ENCODE results near the gene TTC34. TPM values are rescaled to one million over a fixed set of nuclear protein-coding genes. Genes with fewer than 3 reads are reported as not detected.

The TTC34 gene
- polyA plus RNA-seq, 3 donors, result 0.03 to 1.00 TPM; not detected in 1

GRCh38 chr1:2801046-2801445 is 447 bp downstream of the TTC34 start:
- Histone ChIP-seq H4K20me1 (ENCODE audit: insufficient read depth, low read length) (no peaks in the 10 kb centered on the region), H3K79me2 (ENCODE audit: insufficient read depth, low read length) (no peaks in the 10 kb centered on the region), H3K4me3 (replicated peaks in 1 of 3; ENCODE audit: low read depth in 2 of 3, low read length in 3 of 3) (no peak overlapping the region), H3K4me2 (replicated peaks; ENCODE audit: extremely low read depth, low read length, poor library complexity, severe bottlenecking) (no peak overlapping the region), H3K4me1 (ENCODE audit: control insufficient read depth in 1 of 2, insufficient read depth in 2 of 2, low read length in 2 of 2) (no peaks in the 10 kb centered on the region), H3K9me3 (replicated peaks in 1 of 2; ENCODE audit: control insufficient read depth in 1 of 2, insufficient read depth in 1 of 2, low read length in 2 of 2) (no peaks in the 10 kb centered on the region), H3K27ac (ENCODE audit: low read depth in 1 of 2, low read length in 2 of 2) (no peak overlapping the region), H2AFZ (ENCODE audit: insufficient read depth, low read depth, low read length, poor library complexity, severe bottlenecking) (no peak overlapping the region), H3K9ac (ENCODE audit: insufficient read depth, low read length, poor library complexity, severe bottlenecking) (no peak overlapping the region), H3K27me3 (ENCODE audit: control insufficient read depth in 2 of 2, insufficient read depth in 2 of 2, low read length in 2 of 2) (no peaks in the 10 kb centered on the region), H3K36me3 (replicated peaks in 1 of 2; ENCODE audit: control insufficient read depth in 1 of 2, insufficient read depth in 2 of 2, low read length in 2 of 2) (no peaks in the 10 kb centered on the region)
- H3K4me1 Mint-ChIP-seq, result peaks cover 3% of the 10 kb centered on the region
- TF ChIP-seq CTCF (IDR thresholded peaks at IDR 0.05), result no peak
- 100% methylated on average over 3 of the region's 11 CpGs for WGBS (ENCODE audit: insufficient coverage)
- H3K27me3 Mint-ChIP-seq (ENCODE audit: low read depth in 3 of 3), result peaks cover 2 to 7% (median 6%) of the 10 kb centered on the region in 3 donors
- no peak for DNase-seq
- peaks cover 0 to 3% (median 0%) of the 10 kb centered on the region in 7 donors for H3K9me3 Mint-ChIP-seq
- H3K27ac Mint-ChIP-seq, result no peak overlapping the region
- H3K36me3 Mint-ChIP-seq, result no peaks in the 10 kb centered on the region
- no peak overlapping the region for H3K4me3 Mint-ChIP-seq
- intact Hi-C loops (cut with micrococcal nuclease), result loop anchor here in 1 of 2 donors (10.0 kb wide), 1 partner anchor 386 kb away; the partner anchor contains the start of gene PEX10

GRCh38 chr1:2800664-2801045 is 838 bp downstream of the TTC34 start:
- Mint-ChIP-seq H3K27me3 (ENCODE audit: low read depth in 3 of 3) (peaks cover 2 to 5% (median 4%) of the 10 kb centered on the region in 3 donors), H3K27ac (no peak overlapping the region), H3K4me1 (peaks cover 3% of the 10 kb centered on the region), H3K36me3 (no peaks in the 10 kb centered on the region), H3K4me3 (no peak overlapping the region), H3K9me3 (peaks cover 0 to 3% (median 0%) of the 10 kb centered on the region in 7 donors)
- 86% methylated on average over 7 of the region's 12 CpGs for WGBS (ENCODE audit: insufficient coverage)
- H3K27ac ChIP-seq (ENCODE audit: low read depth in 1 of 2, low read length in 2 of 2), result no peak overlapping the region
- H3K9me3 ChIP-seq (replicated peaks in 1 of 2; ENCODE audit: control insufficient read depth in 1 of 2, insufficient read depth in 1 of 2, low read length in 2 of 2), result peaks cover 0 to under 1% of the 10 kb centered on the region in 2 donors
- no peaks in the 10 kb centered on the region for H3K4me1 ChIP-seq (ENCODE audit: control insufficient read depth in 1 of 2, insufficient read depth in 2 of 2, low read length in 2 of 2)
- no peaks in the 10 kb centered on the region for H3K27me3 ChIP-seq (ENCODE audit: control insufficient read depth in 2 of 2, insufficient read depth in 2 of 2, low read length in 2 of 2)
- H4K20me1 ChIP-seq (ENCODE audit: insufficient read depth, low read length), result no peaks in the 10 kb centered on the region
- no peak overlapping the region for H2AFZ ChIP-seq (ENCODE audit: insufficient read depth, low read depth, low read length, poor library complexity, severe bottlenecking)
- DNase-seq, result no peak
- H3K4me2 ChIP-seq (replicated peaks; ENCODE audit: extremely low read depth, low read length, poor library complexity, severe bottlenecking), result no peak overlapping the region
- TF ChIP-seq CTCF (IDR thresholded peaks at IDR 0.05), result no peak
- H3K9ac ChIP-seq (ENCODE audit: insufficient read depth, low read length, poor library complexity, severe bottlenecking), result no peak overlapping the region
- no peaks in the 10 kb centered on the region for H3K79me2 ChIP-seq (ENCODE audit: insufficient read depth, low read length)
- H3K36me3 ChIP-seq (replicated peaks in 1 of 2; ENCODE audit: control insufficient read depth in 1 of 2, insufficient read depth in 2 of 2, low read length in 2 of 2), result no peaks in the 10 kb centered on the region
- intact Hi-C loops (cut with micrococcal nuclease), result loop anchor here in 1 of 2 donors (10.0 kb wide), 1 partner anchor 386 kb away; the partner anchor contains the start of gene PEX10
- H3K4me3 ChIP-seq (replicated peaks in 1 of 3; ENCODE audit: low read depth in 2 of 3, low read length in 3 of 3), result no peak overlapping the region
